Colonic mucosa (tissue), 4 donors: ENCODE measurements around the gene MTX1. TPM values are rescaled to one million over a fixed set of nuclear protein-coding genes. Genes with fewer than 3 reads are reported as not detected.

Experiments used
- DNase-seq: peaks from one replicate; pipeline ENCODE4 v3.0.0-alpha.2; 2020
- H3K27ac ChIP-seq: fragments of 200-600 bp; one replicate; pipeline ENCODE4 v1.8.0; 2021
- H3K27me3 ChIP-seq: fragments of 200-600 bp; one replicate; pipeline ENCODE4 v1.8.0; 2021
- H3K36me3 ChIP-seq: fragments of 200-600 bp; one replicate; pipeline ENCODE4 v1.8.0; 2021
- H3K4me1 ChIP-seq: fragments of 200-600 bp; one replicate; pipeline ENCODE4 v1.8.0; 2021; ENCODE audit warnings: mild to moderate bottlenecking
- H3K4me3 ChIP-seq: fragments of 200-600 bp; one replicate; pipeline ENCODE4 v1.8.0; 2021
- H3K9ac ChIP-seq, 2 donors: one replicate each; pipeline ENCODE4 v1.7.0; 2013; ENCODE audit warnings: control low read depth in 2 of 2, low read depth in 2 of 2, low read length in 2 of 2
- H3K9me3 ChIP-seq: fragments of 200-600 bp; one replicate; pipeline ENCODE4 v1.8.0; 2021
- intact Hi-C: fragments of 100-400 bp; cut with DNase I; formaldehyde crosslinking; loops from one replicate; pipeline ENCODE4 v1.14.1; 2022
- total RNA-seq, 2 donors: library from RNA; stranded (reverse); fragmentation: NEBNext Ultra II Directional in 1 of 2; extraction: Animal tissue kit (Norgen Biotek cat#: 25700) in 1 of 2; gene quantifications; one replicate each; pipeline ENCODE4 v1.2.1, GENCODE V29; 2021
- TF ChIP-seq, protein P1 (sequence below): fragments of 200-600 bp; IDR thresholded peaks from one replicate; pipeline ENCODE4 v1.8.0; 2022; ENCODE audit warnings: antibody characterized with exemption, mild to moderate bottlenecking
- donor health status: healthy.
- donor health status: DM: no; HTN: no; CAD: no.
- donor health status: DM: no; HTN: no; CAD: no.

MTX1 gene
- total RNA-seq, 2 donors from 2014 or later: 37.5 to 55.8 TPM

DNA sequence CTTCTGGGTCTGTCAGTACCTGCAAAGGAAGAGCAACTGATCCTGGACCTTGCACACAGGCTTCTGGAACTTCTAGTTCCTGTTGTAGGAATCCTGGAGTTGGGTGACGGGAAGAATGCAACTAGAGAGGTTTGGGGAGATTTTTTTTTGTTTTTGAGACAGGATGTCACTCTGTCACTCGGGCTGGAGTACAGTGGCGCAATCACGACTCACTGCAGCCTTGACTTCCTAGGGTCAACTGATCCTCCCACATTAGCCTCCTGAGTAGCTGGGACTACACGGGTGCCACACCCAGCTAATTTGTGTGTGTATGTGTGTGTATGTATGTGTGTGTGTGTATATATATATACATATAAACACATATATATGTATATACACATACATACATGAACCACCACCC, 28.0 kb downstream of the MTX1 start:
- Histone ChIP-seq H3K36me3 (no peaks in the 10 kb centered on the region), H3K4me3 (no peak overlapping the region), H3K9ac (no peak overlapping the region), H3K27ac (no peak overlapping the region), H3K4me1 (peaks cover 3% of the 10 kb centered on the region), H3K27me3 (no peaks in the 10 kb centered on the region), H3K9me3 (no peaks in the 10 kb centered on the region)
- TF ChIP-seq, protein P1, sequence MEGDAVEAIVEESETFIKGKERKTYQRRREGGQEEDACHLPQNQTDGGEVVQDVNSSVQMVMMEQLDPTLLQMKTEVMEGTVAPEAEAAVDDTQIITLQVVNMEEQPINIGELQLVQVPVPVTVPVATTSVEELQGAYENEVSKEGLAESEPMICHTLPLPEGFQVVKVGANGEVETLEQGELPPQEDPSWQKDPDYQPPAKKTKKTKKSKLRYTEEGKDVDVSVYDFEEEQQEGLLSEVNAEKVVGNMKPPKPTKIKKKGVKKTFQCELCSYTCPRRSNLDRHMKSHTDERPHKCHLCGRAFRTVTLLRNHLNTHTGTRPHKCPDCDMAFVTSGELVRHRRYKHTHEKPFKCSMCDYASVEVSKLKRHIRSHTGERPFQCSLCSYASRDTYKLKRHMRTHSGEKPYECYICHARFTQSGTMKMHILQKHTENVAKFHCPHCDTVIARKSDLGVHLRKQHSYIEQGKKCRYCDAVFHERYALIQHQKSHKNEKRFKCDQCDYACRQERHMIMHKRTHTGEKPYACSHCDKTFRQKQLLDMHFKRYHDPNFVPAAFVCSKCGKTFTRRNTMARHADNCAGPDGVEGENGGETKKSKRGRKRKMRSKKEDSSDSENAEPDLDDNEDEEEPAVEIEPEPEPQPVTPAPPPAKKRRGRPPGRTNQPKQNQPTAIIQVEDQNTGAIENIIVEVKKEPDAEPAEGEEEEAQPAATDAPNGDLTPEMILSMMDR: no peak
- DNase-seq: no peak
- intact Hi-C loops: no loop called here

DNA sequence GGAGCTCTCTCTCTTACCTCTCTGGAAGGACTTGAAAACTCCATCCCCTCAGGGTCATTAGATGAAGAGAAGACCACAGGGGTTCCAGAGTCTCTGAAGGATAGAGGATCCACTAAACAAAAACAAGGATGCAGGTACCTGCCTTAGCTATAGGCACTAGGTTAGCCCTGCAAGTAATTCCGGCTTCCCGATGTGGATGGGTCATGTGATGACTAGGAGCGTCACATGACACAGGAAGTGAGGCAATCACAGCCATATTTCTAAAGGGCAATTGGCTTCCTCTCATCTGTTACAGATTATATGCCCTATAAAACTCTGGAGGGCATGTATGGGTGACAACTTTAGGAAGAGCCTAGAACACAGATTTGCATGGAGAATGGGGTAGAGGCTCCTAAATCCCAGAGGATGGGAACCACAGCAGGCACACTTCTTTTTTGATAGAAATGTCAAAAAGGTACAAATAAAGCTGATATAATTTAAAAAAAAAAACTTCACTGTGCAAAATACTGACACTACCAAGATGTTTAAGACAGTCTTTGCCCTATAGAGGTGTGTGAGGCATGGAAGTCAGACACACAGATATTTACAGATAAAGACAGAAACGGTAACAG, 32.7 kb downstream of the MTX1 start:
- H3K4me3 ChIP-seq: peak overlapping the region; percentile 34
- H3K4me1 ChIP-seq: peaks cover 4% of the 10 kb centered on the region
- TF ChIP-seq, protein P1: no peak
- peak overlapping the region in 1 of 2 donors; percentile 55 for H3K9ac ChIP-seq
- peak overlapping the region; percentile 91 for H3K27ac ChIP-seq
- H3K9me3 ChIP-seq: no peaks in the 10 kb centered on the region
- H3K36me3 ChIP-seq: no peaks in the 10 kb centered on the region
- no peaks in the 10 kb centered on the region for H3K27me3 ChIP-seq
- intact Hi-C loops: no loop called here
- peak; percentile 90 for DNase-seq

GRCh38 chr1:155241841-155242264, 33.4 kb downstream of the MTX1 start:
- H3K27ac ChIP-seq: peak overlapping the region; percentile 91
- H3K27me3 ChIP-seq: no peaks in the 10 kb centered on the region
- H3K4me1 ChIP-seq: peaks cover 4% of the 10 kb centered on the region
- H3K9me3 ChIP-seq: no peaks in the 10 kb centered on the region
- peak overlapping the region in 1 of 2 donors; percentile 55 for H3K9ac ChIP-seq
- intact Hi-C loops: no loop called here
- no peak overlapping the region for H3K4me3 ChIP-seq
- DNase-seq: no peak
- TF ChIP-seq, protein P1: no peak
- H3K36me3 ChIP-seq: no peaks in the 10 kb centered on the region

GRCh38 chr1:155242805-155243358, 34.4 kb downstream of the MTX1 start:
- TF ChIP-seq, protein P1: no peak
- H3K9ac ChIP-seq: peak overlapping the region in 1 of 2 donors; percentile 22
- DNase-seq: no peak
- H3K27me3 ChIP-seq: no peaks in the 10 kb centered on the region
- H3K4me3 ChIP-seq: no peak overlapping the region
- peaks cover 4% of the 10 kb centered on the region for H3K4me1 ChIP-seq
- H3K27ac ChIP-seq: peak overlapping the region; percentile 91
- H3K36me3 ChIP-seq: no peaks in the 10 kb centered on the region
- intact Hi-C loops: no loop called here
- no peaks in the 10 kb centered on the region for H3K9me3 ChIP-seq

- Histone ChIP-seq H3K27ac (peak overlapping the region; percentile 91), H3K9ac (peak overlapping the region; percentile 81 to 91), H3K27me3 (no peaks in the 10 kb centered on the region), H3K36me3 (no peaks in the 10 kb centered on the region), H3K4me3 (peak overlapping the region; percentile 49), H3K4me1 (peaks cover 4% of the 10 kb centered on the region), H3K9me3 (no peaks in the 10 kb centered on the region)
- peak; percentile 98 for DNase-seq
- TF ChIP-seq, protein P1: peak; percentile 16
- intact Hi-C loops: no loop called here
Observed at GRCh38 chr1:155244368-155245162, 36.1 kb downstream of the MTX1 start.
